Gastroesophageal sphincter (tissue), 4 donors: ENCODE measurements around the gene KRT23. TPM values are rescaled to one million over a fixed set of nuclear protein-coding genes. Genes with fewer than 3 reads are reported as not detected.
"Not testable (repeated sequence)": the region's sequence is repeated elsewhere in the genome, so short reads cannot be mapped to it uniquely, and the experiment has no call there.

Experiments
- ATAC-seq: fragments of 150-250 bp; one replicate; pipeline ENCODE4 v1.9.1; 2016; ENCODE audit warnings: mild to moderate bottlenecking, moderate library complexity
- H3K27ac ChIP-seq, 4 donors: fragments of 200-600 bp; sonication (generic) in 3 of 4; 1 replicate in 3 of 4; 2 replicates in 1 of 4; pipeline ENCODE4 v1.5.1; 2016 to 2019
- H3K27me3 ChIP-seq: fragments of 200-600 bp; sonication (generic); one replicate; pipeline ENCODE4 v1.5.1; 2019
- H3K36me3 ChIP-seq, 2 donors: fragments of 200-600 bp; sonication (generic); one replicate each; pipeline ENCODE4 v1.5.1; 2019; ENCODE audit warnings: control low read depth in 1 of 2
- H3K4me1 ChIP-seq, 3 donors: fragments of 200-600 bp; sonication (generic); 1 replicate in 2 of 3; 2 replicates in 1 of 3; pipeline ENCODE4 v1.5.1; 2016 to 2019; ENCODE audit warnings: control low read depth in 2 of 3
- H3K4me3 ChIP-seq, 2 donors: fragments of 200-600 bp; sonication (generic); one replicate each; pipeline ENCODE4 v1.5.1; 2019; ENCODE audit warnings: mild to moderate bottlenecking in 1 of 2, moderate library complexity in 1 of 2
- H3K9me3 ChIP-seq, 3 donors: fragments of 200-600 bp; sonication (generic); one replicate each; pipeline ENCODE4 v1.5.1; 2017 to 2019; ENCODE audit warnings: control low read depth in 2 of 3
- EP300 ChIP-seq: sonication (generic); formaldehyde crosslinking; IDR thresholded peaks from one replicate; pipeline ENCODE4 v1.6.1; 2017; ENCODE audit warnings: antibody characterized with exemption, mild to moderate bottlenecking
- POLR2A ChIP-seq, 2 donors: fragments of 450-650 bp; IDR thresholded peaks; one replicate each; pipeline ENCODE4 v1.6.1; 2017; ENCODE audit warnings: antibody characterized with exemption in 2 of 2, mild to moderate bottlenecking in 2 of 2, moderate library complexity in 1 of 2
- POLR2AphosphoS5 ChIP-seq: sonication (generic); formaldehyde crosslinking; IDR thresholded peaks from one replicate; pipeline ENCODE4 v1.6.1; 2017; ENCODE audit warnings: antibody characterized with exemption
- WGBS, 2 donors: methylation state at CpG; one replicate each; pipeline ENCODE4 v1.1.5; 2018; ENCODE audit warnings: low coverage in 1 of 2; 5-methylcytosine and 5-hydroxymethylcytosine counted together
- total RNA-seq, 4 donors: library from RNA; depleted of rRNA; stranded (reverse); fragments of >200 nt; gene quantifications; one replicate each; pipeline ENCODE4 v1.1.0, GENCODE V29; 2016
- TF ChIP-seq, protein P1 (sequence below), 4 experiments: fragments of 200-600 bp in 2 of 4; fragments of 450-650 bp in 2 of 4; sonication (generic) in 1 of 4; IDR thresholded peaks; one replicate each; pipeline ENCODE4 v1.5.1; 2017 to 2019; ENCODE audit warnings: antibody characterized with exemption in 4 of 4, mild to moderate bottlenecking in 2 of 4, moderate library complexity in 2 of 4

Gene KRT23
- total RNA-seq, 4 donors from 2014 or later, result 6.1 TPM; not detected in 3

DNA sequence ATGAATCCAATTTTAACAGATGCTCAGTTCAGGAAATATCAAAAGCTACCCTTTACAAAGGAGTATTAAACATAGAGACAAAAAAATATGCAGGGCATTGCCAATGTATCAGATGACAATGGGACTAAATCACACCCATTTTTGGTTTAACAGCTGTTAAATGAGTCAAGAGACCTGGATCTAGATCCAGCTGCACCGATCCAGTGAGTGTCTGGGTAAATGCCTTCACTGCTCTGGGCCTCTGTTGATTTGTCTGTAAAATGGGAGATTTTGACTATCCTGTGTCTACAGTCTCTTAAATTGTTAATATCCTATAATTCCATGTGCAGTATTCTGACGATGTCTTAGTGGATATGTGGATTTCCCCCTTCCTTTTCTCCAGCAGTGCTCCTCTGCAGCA is 16.4 kb downstream of the KRT23 start:
- H3K36me3 ChIP-seq, result no peaks in the 10 kb centered on the region
- WGBS, 2 donors, result 71 to 88% methylated on average over 2 of the region's 2 CpGs
- H3K9me3 ChIP-seq, result no peaks in the 10 kb centered on the region
- no peaks in the 10 kb centered on the region for H3K27me3 ChIP-seq
- H3K27ac ChIP-seq, result no peak overlapping the region
- peaks cover 0 to 10% (median 4%) of the 10 kb centered on the region in 3 donors for H3K4me1 ChIP-seq
- TF ChIP-seq, protein P1, sequence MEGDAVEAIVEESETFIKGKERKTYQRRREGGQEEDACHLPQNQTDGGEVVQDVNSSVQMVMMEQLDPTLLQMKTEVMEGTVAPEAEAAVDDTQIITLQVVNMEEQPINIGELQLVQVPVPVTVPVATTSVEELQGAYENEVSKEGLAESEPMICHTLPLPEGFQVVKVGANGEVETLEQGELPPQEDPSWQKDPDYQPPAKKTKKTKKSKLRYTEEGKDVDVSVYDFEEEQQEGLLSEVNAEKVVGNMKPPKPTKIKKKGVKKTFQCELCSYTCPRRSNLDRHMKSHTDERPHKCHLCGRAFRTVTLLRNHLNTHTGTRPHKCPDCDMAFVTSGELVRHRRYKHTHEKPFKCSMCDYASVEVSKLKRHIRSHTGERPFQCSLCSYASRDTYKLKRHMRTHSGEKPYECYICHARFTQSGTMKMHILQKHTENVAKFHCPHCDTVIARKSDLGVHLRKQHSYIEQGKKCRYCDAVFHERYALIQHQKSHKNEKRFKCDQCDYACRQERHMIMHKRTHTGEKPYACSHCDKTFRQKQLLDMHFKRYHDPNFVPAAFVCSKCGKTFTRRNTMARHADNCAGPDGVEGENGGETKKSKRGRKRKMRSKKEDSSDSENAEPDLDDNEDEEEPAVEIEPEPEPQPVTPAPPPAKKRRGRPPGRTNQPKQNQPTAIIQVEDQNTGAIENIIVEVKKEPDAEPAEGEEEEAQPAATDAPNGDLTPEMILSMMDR (IDR thresholded peaks at IDR 0.05), result no peak
- no peak for TF ChIP-seq POLR2AphosphoS5
- TF ChIP-seq EP300, result no peak
- TF ChIP-seq POLR2A (IDR thresholded peaks at IDR 0.05), result no peak
- H3K4me3 ChIP-seq, result no peak overlapping the region
- ATAC-seq, result no peak

DNA sequence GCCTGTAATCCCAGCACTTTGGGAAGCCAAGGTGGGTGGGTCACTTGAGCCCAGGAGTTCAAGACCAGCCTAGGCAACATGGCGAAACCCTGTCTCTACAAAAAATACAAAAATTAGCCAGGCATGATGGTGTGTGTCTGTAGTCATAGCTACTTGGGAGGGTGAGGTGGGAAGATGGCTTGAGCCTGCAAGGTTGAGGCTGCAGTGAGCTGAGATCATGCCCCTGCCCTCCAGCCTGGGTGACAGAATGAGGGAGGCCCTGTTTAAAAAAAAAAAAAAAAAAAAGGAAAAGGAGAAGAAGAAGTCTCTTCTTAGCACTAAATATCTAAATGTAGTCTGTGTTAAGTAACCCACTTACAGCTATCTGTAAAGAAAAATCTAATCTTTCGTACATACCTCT is 20.3 kb downstream of the KRT23 start:
- H3K36me3 ChIP-seq, H3K9me3 ChIP-seq, H3K4me1 ChIP-seq, ATAC-seq, H3K27me3 ChIP-seq, H3K4me3 ChIP-seq, H3K27ac ChIP-seq: not testable (repeated sequence)
- 89 to 100% methylated on average over 1 to 2 of the region's 2 CpGs for WGBS, 2 donors

DNA sequence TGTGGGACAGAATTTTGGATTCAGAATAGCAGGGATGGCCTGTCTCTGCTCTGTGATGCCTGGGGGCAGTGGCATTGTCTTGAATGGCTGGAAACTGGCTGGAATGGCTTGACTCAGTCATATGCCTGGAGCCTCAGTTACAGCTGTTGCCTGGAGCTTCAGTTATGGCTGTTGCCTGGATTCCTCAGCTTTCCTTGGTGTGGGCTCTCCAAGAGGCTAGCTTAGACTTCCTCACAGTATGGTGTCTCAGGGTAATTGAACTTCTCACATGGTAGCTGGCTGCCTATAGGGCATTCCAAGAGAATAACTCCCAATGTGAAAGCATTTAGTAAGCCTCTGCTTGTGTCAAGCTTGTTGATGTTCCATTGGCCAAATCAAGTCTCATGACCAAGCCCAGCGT is 21.1 kb downstream of the KRT23 start:
- ATAC-seq, result no peak
- Histone ChIP-seq H3K27me3 (no peaks in the 10 kb centered on the region), H3K4me1 (no peaks in the 10 kb centered on the region), H3K4me3 (no peak overlapping the region), H3K27ac (no peak overlapping the region), H3K9me3 (no peaks in the 10 kb centered on the region), H3K36me3 (no peaks in the 10 kb centered on the region)
- TF ChIP-seq EP300 (no peak), POLR2AphosphoS5 (no peak), POLR2A (IDR thresholded peaks at IDR 0.05) (no peak)
- TF ChIP-seq, protein P1 (IDR thresholded peaks at IDR 0.05), result no peak
- WGBS, 2 donors, result 25 to 88% methylated on average over 1 of the region's 1 CpG

DNA sequence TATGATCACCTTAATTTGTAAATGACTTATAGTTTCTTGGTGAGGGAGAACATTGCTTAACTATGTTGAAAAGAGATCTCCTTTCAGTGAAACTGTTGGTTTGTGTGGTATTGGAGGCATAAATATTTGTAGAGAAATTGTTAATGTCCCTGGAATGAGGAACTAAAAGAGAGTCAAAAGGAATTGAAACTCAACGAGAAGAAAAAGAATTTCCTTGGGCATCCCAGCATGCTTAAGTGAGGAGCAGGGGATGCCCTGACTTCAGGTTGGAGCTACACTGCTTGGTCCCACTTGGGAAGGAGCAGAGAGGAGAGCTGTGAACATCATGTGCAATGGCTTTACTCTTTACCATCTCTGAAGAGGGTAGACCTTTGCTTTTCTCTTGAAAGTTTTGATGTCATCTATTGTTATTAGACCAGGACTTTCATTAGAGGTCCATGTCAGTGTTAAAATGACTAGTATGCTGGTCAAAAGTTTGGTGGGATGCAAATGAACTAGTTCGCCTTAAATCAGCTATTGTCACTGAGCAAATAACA is 21.7 kb downstream of the KRT23 start:
- WGBS, 2 donors, result 0 to 61% methylated on average over 1 to 2 of the region's 2 CpGs
- H3K27ac ChIP-seq, result no peak overlapping the region

DNA sequence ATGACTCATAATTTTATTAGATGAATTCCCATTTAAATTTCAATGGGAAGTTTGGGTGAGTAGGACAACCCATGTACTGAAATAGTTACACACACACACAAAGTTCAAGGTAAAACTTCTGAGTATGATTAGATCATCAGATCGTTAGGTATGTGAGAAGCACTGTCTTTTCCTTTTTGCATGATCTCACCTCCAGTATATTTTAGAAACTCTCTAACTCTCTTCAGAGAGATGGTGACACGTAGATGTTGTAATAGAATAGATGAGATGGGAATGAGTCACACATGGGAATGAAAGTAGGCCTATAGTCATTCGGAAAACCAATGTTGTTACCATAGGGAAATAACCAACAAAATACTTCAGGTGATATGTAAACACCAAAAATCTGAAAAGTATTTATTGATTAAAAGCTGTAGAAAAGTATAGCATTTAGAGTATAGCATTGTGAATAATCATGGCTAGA is 22.2 kb downstream of the KRT23 start:
- Histone ChIP-seq H3K36me3 (no peaks in the 10 kb centered on the region), H3K4me1 (peaks cover under 1 to 9% (median 3%) of the 10 kb centered on the region in 3 donors), H3K27ac (no peak overlapping the region), H3K4me3 (no peak overlapping the region), H3K27me3 (no peaks in the 10 kb centered on the region), H3K9me3 (no peaks in the 10 kb centered on the region)
- TF ChIP-seq, protein P1 (IDR thresholded peaks at IDR 0.05), result no peak
- no peak for TF ChIP-seq POLR2A (IDR thresholded peaks at IDR 0.05)
- no peak for TF ChIP-seq POLR2AphosphoS5
- TF ChIP-seq EP300, result no peak
- WGBS, 2 donors, result 34 to 43% methylated on average over 3 of the region's 3 CpGs
- no peak for ATAC-seq

More for the DNA sequence above, 21.7 kb downstream of the KRT23 start:
- H3K27me3 ChIP-seq, result no peaks in the 10 kb centered on the region
- no peak overlapping the region for H3K4me3 ChIP-seq
- no peak for TF ChIP-seq EP300
- TF ChIP-seq POLR2AphosphoS5, result no peak
- TF ChIP-seq, protein P1 (IDR thresholded peaks at IDR 0.05), result no peak
- no peak for TF ChIP-seq POLR2A (IDR thresholded peaks at IDR 0.05)
- no peaks in the 10 kb centered on the region for H3K36me3 ChIP-seq
- H3K4me1 ChIP-seq, result peaks cover 0 to 4% (median 0%) of the 10 kb centered on the region in 3 donors
- no peaks in the 10 kb centered on the region for H3K9me3 ChIP-seq
- ATAC-seq, result no peak
